MCF 10A (cell line): ENCODE measurements around the gene BAZ2B. TPM values are rescaled to one million over a fixed set of nuclear protein-coding genes. Genes with fewer than 3 reads are reported as not detected.
"Not testable (repeated sequence)": the region's sequence is repeated elsewhere in the genome, so short reads cannot be mapped to it uniquely, and the experiment has no call there.

ENCODE experiments used
- BruUV-seq: library from RNA; stranded (reverse); fragments of 400-500 nt; replicated peaks from 2 replicates; lab custom pipeline; 2021; lab: Mats Ljungman, UMichigan
- CTCF ChIA-PET: fragments of 300-600 bp; sonication (Branson Sonifier 250); formaldehyde crosslinking; extraction: SDS; loops from one replicate; lab custom pipeline; 2021; ENCODE audit warnings: antibody characterized with exemption, inconsistent platforms; lab: Yijun Ruan, JAX
- POLR2A ChIA-PET: fragments of 300-600, 350-650 bp; sonication (Branson Sonifier 250); formaldehyde crosslinking; extraction: SDS; loops from one replicate; lab custom pipeline; 2020; ENCODE audit warnings: antibody characterized with exemption, inconsistent platforms; lab: Yijun Ruan, JAX
- DNase-seq: peaks from one replicate; pipeline ENCODE4 v3.0.0-alpha.2; 2018; ENCODE audit not compliant: unreplicated experiment
- H3K27ac Mint-ChIP-seq: one replicate; pipeline ENCODE4 v1.8.0; 2022; ENCODE audit warnings: mild to moderate bottlenecking, low read depth, mixed read lengths; ENCODE audit not compliant: unreplicated experiment
- H3K27me3 Mint-ChIP-seq: one replicate; pipeline ENCODE4 v1.8.0; 2022; ENCODE audit warnings: mixed read lengths; ENCODE audit not compliant: insufficient read depth, unreplicated experiment
- H3K36me3 Mint-ChIP-seq: one replicate; pipeline ENCODE4 v1.8.0; 2022; ENCODE audit warnings: mild to moderate bottlenecking, moderate library complexity, mixed read lengths; ENCODE audit not compliant: insufficient read depth, unreplicated experiment
- H3K4me1 Mint-ChIP-seq: one replicate; pipeline ENCODE4 v1.8.0; 2022; ENCODE audit warnings: mixed read lengths; ENCODE audit not compliant: insufficient read depth, unreplicated experiment
- H3K4me3 Mint-ChIP-seq: one replicate; pipeline ENCODE4 v1.8.0; 2022; ENCODE audit warnings: mild to moderate bottlenecking, moderate library complexity, mixed read lengths; ENCODE audit not compliant: unreplicated experiment
- H3K9me3 Mint-ChIP-seq: one replicate; pipeline ENCODE4 v1.8.0; 2022; ENCODE audit warnings: mixed read lengths; ENCODE audit not compliant: unreplicated experiment
- intact Hi-C: fragments of 100-400 bp; cut with micrococcal nuclease; formaldehyde crosslinking; loops from 2 replicates; pipeline ENCODE4 v1.14.1; 2022
- total RNA-seq: library from RNA; stranded (reverse); gene quantifications from 2 replicates; pipeline ENCODE4 v1.2.3, GENCODE V29; 2022
- TF ChIP-seq, protein P1 (sequence below): fragments of 200-600 bp; IDR thresholded peaks from one replicate; pipeline ENCODE4 v1.8.0; 2022; ENCODE audit warnings: antibody characterized with exemption, mild to moderate bottlenecking; ENCODE audit not compliant: unreplicated experiment

The BAZ2B gene
- total RNA-seq, 1 experiment from 2014 or later: 51.8 TPM

DNA sequence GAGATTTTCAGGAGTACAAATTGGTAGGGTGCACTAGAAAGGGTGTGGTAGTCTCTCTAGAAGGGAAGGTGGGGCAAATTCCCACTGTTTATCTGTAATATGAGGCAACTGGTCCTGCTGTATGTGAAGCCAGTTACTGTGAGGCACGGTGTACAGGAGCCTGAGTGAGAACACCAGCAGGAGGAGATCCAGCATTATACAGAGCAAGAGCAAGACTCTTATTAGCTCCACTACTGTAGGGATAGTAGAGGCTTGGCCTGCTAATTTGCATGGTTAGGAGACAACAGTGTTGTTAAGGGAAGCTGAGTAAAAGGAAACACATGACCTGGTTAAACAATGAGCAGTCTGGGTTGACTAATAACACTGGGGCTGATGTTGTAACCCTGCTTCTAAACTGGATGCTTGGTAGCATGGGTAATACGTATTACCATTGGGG lies 253.5 kb downstream of the BAZ2B start:
- peak; percentile 58 for DNase-seq
- H3K27me3 Mint-ChIP-seq: no peaks in the 10 kb centered on the region
- intact Hi-C loops: no loop called here
- peaks cover 51% of the 10 kb centered on the region for H3K36me3 Mint-ChIP-seq
- no peaks in the 10 kb centered on the region for H3K9me3 Mint-ChIP-seq
- POLR2A ChIA-PET: no interaction called here
- BruUV-seq: no TSS peak
- peaks cover 7% of the 10 kb centered on the region for H3K4me1 Mint-ChIP-seq
- no peak overlapping the region for H3K27ac Mint-ChIP-seq
- no peak overlapping the region for H3K4me3 Mint-ChIP-seq
- TF ChIP-seq, protein P1, sequence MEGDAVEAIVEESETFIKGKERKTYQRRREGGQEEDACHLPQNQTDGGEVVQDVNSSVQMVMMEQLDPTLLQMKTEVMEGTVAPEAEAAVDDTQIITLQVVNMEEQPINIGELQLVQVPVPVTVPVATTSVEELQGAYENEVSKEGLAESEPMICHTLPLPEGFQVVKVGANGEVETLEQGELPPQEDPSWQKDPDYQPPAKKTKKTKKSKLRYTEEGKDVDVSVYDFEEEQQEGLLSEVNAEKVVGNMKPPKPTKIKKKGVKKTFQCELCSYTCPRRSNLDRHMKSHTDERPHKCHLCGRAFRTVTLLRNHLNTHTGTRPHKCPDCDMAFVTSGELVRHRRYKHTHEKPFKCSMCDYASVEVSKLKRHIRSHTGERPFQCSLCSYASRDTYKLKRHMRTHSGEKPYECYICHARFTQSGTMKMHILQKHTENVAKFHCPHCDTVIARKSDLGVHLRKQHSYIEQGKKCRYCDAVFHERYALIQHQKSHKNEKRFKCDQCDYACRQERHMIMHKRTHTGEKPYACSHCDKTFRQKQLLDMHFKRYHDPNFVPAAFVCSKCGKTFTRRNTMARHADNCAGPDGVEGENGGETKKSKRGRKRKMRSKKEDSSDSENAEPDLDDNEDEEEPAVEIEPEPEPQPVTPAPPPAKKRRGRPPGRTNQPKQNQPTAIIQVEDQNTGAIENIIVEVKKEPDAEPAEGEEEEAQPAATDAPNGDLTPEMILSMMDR: no peak
- CTCF ChIA-PET: no interaction called here

- Mint-ChIP-seq H3K4me3 (no peak overlapping the region), H3K9me3 (no peaks in the 10 kb centered on the region), H3K27me3 (no peaks in the 10 kb centered on the region), H3K27ac (no peak overlapping the region), H3K36me3 (peaks cover 51% of the 10 kb centered on the region), H3K4me1 (peaks cover 7% of the 10 kb centered on the region)
- TF ChIP-seq, protein P1: no peak
- intact Hi-C loops: no loop called here
- CTCF ChIA-PET: no interaction called here
- DNase-seq: no peak
- BruUV-seq: no TSS peak
- POLR2A ChIA-PET: no interaction called here
Measured at GRCh38 chr2:159362094-159362493, 254.3 kb downstream of the BAZ2B start.

- H3K9me3 Mint-ChIP-seq, H3K27me3 Mint-ChIP-seq, POLR2A ChIA-PET, DNase-seq, H3K4me3 Mint-ChIP-seq, intact Hi-C loops, H3K27ac Mint-ChIP-seq, H3K4me1 Mint-ChIP-seq, BruUV-seq: not testable (repeated sequence)
- CTCF ChIA-PET: interaction anchor here (1.1 kb wide), 1 partner anchor 39 kb away, joined by 3 read pairs; no protein-coding TSS in a partner anchor
- H3K36me3 Mint-ChIP-seq: peaks cover 50% of the 10 kb centered on the region
Measured at GRCh38 chr2:159361603-159362002, 254.7 kb downstream of the BAZ2B start.

- no peak for DNase-seq
- Mint-ChIP-seq H3K9me3 (no peaks in the 10 kb centered on the region), H3K4me1 (no peaks in the 10 kb centered on the region), H3K27ac (no peak overlapping the region), H3K27me3 (no peaks in the 10 kb centered on the region), H3K36me3 (peaks cover 34% of the 10 kb centered on the region), H3K4me3 (no peak overlapping the region)
- ChIA-PET POLR2A (no interaction called here), CTCF (no interaction called here)
- no TSS peak for BruUV-seq
- intact Hi-C loops: no loop called here
- TF ChIP-seq, protein P1: no peak
Measured at GRCh38 chr2:159356053-159356554, 260.2 kb downstream of the BAZ2B start.
